ENCODE data around the gene FASLG.
"Not testable (repeated sequence)": the region's sequence is repeated elsewhere in the genome, so short reads cannot be mapped to it uniquely, and the experiment has no call there.

FASLG gene, protein sequence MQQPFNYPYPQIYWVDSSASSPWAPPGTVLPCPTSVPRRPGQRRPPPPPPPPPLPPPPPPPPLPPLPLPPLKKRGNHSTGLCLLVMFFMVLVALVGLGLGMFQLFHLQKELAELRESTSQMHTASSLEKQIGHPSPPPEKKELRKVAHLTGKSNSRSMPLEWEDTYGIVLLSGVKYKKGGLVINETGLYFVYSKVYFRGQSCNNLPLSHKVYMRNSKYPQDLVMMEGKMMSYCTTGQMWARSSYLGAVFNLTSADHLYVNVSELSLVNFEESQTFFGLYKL

DNA sequence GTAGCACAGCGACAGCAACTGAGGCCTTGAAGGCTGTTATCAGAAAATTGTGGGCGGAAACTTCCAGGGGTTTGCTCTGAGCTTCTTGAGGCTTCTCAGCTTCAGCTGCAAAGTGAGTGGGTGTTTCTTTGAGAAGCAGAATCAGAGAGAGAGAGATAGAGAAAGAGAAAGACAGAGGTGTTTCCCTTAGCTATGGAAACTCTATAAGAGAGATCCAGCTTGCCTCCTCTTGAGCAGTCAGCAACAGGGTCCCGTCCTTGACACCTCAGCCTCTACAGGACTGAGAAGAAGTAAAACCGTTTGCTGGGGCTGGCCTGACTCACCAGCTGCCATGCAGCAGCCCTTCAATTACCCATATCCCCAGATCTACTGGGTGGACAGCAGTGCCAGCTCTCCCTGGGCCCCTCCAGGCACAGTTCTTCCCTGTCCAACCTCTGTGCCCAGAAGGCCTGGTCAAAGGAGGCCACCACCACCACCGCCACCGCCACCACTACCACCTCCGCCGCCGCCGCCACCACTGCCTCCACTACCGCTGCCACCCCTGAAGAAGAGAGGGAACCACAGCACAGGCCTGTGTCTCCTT lies at the start of gene FASLG:
Gene FASLG (plus strand): TSS at position 233 of the 583 bp plus-strand sequence. CDS start 99 bp downstream, at position 332.
- DNase-seq (ENCODE audit: low spot score), result peak; percentile 64

DNA sequence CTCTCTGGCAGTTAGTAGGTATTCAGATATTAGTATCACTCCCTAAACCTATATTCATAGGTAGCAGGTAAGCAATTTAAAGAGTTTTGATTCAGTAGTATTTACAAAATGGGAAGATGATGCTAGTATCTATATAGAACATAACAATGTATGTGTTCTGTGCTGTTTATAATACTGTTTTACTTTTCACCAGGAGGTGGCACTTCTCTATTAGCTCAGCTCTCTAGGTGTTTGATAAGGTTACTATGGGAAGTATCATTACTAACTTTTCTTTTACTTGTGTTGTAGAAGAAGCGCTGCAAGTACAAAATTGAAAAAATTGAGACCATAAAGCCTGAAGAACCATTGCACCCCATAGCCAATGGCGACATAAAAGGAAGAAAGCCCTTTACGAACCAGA lies 49.4 kb upstream of the FASLG start:
- peak; percentile 54 for DNase-seq (ENCODE audit: low spot score)

DNA sequence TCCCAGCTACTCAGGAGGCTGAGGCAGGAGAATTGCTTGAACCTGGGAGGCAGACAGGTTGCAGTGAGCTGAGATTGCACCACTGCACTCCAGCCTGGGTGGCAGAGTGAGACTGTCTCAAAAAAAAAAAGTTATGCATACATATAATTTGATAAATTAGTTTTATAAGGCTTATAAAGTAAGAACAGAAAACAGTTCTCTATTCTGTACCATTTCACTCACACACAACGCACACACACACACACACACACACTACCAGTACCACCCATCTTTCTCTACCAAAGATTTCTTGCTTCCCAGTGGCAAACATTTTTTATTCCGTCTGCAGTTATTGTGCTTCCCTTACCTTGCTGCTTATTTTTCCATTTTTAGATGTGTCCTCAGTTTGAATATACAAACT lies 46.4 kb upstream of the FASLG start:
- DNase-seq (ENCODE audit: low spot score), result no peak

DNA sequence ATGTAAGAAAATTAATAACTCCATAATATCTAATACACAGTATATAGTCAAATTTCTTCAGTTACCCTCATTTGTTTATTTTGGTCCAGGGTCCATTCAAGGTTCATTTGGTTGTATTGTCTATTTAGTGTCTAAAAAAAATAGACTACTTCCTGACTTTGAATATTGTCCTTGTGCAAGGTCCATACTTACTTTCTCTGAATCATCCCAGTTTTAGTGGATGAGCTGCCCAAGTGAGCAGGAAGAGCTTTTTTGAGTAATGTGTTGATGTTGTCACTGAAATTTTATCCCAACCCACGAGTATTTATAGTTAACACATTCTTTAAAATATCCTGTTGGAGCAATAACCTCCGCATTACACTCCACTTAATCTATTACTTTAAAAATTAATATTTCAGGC lies 45.6 kb upstream of the FASLG start:
- no peak for DNase-seq (ENCODE audit: low spot score)

DNA sequence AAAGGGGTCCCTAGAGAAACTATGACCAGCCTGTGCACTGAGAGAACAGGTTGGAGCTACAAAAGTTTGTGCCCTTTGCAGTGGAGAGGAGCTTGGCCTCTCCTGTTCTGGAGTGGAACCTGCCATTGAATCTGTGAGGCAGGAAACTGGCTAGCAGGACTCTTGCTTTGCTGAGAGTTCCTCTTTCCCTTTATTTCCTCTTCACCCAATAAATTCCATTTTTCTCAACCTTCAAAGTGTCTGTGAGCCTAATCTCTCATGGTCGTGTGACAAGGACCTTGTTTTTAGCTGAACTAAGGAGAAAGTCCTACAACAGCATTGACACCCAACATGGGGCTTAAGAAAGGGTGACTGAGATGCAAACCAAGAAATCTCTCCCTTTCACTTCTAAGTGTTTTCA lies 42.7 kb upstream of the FASLG start:
- no peak for DNase-seq (ENCODE audit: low spot score)

DNA sequence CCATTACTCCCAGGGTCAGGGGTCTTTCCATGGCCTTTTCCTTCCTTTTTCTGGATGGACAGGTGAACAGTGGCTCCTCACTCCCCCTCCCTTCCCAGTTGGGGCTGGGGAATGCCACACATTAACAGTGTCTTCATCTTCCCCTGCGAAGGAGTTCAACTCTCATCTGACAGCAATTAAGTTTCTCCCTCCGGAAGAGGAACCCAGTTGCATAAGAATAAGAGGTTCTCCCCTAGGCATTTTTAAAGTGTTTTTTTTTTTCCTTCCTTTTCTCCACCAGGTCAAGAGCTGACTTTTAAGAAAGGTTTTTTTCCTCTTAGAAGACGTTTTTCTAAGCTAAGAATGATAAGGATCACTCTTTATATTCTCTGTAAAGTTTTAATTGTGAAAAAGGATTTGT lies 42.3 kb upstream of the FASLG start:
- no peak for DNase-seq (ENCODE audit: low spot score)

DNA sequence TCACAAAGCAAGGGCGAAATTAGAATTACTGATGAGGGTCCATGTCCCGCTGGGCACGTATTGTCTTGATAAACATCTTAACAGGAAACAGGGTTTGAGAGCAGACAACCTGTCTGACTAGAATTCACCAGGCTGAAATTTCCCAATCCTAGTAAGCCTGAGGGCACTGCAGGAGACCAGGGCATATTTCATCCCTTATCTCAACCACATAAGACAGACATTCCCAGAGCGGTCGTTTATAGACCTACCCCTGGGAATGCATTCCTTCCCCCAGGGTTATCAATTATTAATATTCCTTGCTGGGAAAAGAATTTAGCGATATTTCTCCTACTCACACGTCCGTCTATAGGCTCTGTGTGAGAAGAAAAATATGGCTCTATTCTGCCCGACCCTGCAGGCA lies 38.3 kb upstream of the FASLG start:
- DNase-seq (ENCODE audit: low spot score), result not testable (repeated sequence)

DNA sequence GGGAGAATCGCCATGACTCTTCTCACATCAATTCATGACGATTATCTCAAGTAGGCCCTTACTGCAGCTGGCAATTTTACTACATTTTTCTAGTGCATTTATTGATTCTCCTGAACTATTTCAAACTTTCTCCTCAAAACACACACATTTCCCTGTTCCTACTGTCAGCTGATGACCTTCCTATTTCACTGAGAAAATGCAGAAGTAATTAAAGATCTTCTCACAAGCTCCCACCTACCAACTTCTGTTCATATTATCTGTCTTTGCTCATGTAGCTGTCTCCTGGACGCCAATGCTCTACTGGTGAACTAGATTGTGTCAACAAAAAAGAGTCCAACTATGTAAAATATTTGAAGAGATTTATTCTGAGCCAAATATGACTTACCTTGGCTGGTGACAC lies 36.4 kb upstream of the FASLG start:
- DNase-seq (ENCODE audit: low spot score), result no peak

DNA sequence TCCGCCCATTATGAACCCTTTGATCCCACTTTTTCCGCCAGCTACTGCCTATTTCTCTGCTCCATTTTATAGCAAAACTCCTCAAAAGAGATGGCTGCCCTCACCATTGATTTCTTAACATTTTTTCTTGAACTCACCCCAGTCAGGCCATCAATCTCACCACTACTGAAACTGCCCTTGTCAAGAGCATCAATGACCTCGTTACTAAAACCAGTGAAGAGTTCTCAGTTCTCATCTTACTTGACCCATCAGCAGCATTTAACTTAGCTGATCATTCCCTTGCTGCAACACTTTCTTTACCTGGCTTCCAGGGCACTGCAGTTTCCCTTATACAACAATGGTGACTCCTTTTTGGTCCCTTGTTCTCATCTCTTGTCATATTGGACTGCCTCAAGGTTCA lies 35.2 kb upstream of the FASLG start:
- DNase-seq (ENCODE audit: low spot score), result no peak

DNA sequence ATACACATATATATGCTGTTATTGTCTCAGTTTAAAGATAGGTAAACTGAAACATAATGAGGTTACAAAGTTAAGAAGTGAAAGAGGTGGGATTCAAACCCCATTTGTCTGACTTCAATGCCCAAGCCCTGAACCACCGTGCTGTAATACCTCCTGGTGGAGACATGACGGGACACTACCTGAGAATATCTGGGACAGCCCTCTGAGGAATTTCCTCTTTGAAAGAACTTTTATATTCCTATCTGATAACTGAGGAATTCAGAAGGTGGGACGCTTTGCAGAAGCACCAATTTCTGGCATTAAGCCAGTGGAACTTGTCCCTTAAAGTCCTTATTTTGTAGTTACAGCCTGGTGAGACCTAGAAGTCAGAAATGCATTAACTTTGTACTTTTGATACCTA lies 32.1 kb upstream of the FASLG start:
- no peak for DNase-seq (ENCODE audit: low spot score)

DNA sequence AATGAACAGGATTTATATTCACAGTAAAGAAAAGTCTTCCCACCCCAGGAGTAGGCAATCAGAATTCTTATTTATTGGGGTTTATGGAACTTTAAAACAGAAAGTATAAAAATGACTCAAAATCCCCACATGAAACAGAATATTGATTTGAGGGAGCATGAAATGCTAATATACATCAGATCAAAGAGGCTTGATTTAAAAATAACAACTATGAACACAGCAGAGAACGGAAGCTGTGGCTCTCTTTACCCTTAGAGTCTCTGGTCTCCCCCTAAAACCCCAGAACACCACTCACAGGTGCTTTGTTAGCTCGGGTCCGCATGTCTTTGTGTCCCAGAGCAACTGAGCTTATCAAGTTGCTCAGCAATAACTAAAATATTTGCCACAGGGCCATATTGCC lies 31.2 kb upstream of the FASLG start:
- DNase-seq (ENCODE audit: low spot score), result peak; percentile 27

DNA sequence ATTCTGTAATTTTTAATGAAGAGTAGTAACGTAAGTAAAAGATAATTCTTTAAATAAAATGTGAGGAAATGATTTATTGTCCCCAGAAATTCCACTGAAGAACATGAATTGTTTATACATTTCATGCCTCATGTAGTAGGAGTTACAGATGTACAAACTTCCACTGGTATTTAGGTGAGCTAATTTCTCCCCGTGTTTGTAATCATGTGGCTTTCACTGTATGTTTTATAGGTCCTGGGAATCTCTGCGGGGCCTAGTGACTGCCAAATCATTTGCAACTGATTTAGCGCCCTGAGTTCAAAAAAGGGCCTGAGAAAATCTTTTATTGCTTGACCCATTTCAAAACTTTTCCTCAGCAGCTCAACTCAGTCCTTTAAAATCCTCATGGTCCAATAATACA lies 30.5 kb upstream of the FASLG start:
- DNase-seq (ENCODE audit: low spot score), result no peak

DNA sequence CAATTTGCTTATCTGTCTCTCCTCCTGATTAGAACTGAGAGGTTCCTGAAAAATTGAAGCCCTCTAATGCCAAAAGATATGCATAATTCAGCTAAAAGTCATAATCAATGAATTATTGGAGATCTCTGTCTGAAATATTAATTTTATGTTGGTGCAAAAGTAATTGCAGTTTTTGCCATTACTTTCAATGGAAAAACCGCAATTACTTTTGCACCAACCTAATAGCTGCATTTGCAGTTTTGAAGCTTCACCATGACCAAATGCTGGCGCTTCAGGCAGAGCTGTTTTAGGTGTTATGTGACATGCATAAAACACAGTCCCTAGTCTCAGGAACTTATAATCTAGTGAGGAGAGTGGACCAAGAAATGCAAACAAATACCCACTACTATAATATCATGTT lies 29.7 kb upstream of the FASLG start:
- no peak for DNase-seq (ENCODE audit: low spot score)

DNA sequence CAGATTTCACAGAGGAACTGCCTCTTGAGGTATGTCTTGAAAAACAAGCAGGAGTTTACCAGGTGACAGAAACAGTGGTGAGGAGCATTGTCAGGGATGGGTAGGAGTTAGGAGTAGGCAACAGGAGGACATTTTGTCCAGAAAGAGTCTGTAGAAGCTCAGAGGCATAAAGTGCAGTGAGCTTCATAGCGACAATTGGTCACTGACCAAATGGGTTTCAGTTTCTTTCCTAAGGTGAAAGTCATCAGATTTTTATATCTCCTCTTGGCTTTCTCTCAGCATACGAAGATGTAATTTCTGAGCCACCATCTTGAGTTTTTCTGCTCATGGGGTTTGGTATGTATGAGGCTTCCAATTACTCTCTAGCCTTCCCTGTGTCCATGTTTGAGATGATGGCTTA lies 29.3 kb upstream of the FASLG start:
- DNase-seq (ENCODE audit: low spot score), result no peak

DNA sequence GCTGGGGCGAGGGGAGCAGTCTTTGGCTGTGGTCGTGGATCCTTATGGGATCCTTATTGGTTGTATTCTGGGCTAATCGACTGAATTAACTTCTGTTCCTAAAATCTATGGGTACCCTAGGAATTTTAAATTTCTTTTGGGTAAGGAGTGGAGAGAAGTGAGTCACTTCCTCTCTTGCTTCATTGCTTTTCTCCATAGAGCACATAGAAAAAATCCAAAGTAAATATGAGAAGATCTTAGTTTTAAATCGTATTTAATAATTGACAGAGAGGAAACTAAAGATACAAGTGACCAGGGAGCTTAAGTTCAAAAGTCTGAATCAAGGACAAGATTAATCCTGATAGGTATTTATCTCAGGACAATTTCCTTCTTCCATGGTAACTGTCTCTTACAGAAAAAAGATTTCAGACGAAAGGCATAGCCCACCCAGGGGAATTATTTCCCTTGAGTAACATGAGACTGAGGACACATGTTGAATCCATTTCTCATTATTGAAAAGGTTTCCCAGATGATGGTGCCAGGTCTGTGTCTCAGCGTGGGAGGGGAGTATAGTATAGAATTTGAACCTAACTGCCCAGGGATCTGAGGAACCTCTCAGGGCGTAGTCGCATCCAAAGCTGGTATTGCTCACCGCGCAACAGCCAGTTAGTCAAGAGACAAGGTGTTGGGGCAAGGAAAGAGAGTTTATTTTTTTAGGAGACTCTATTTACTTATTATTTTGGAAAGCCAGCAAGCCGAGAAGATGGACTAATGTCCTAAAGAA lies 28.7 kb upstream of the FASLG start:
- no peak for DNase-seq (ENCODE audit: low spot score)

DNA sequence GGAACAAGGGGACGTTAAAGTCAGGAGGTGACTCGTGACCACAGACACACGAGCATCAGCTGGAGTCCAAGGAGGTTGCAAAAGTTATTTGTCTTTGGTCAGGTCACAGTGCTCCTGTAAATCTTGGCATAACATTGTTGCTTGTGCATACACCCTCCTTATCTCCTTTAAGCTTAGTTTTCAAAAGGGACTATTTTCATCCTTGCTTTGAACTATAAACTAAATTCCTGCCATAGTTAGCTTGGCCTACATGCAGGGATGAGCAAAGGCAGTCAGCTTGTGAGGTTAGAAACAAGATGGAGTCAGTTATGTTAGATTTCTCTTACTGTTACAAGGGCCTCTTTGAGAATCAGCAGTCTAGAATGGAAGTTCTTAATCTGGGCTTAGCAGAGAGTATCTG lies 28.0 kb upstream of the FASLG start:
- no peak for DNase-seq (ENCODE audit: low spot score)

DNA sequence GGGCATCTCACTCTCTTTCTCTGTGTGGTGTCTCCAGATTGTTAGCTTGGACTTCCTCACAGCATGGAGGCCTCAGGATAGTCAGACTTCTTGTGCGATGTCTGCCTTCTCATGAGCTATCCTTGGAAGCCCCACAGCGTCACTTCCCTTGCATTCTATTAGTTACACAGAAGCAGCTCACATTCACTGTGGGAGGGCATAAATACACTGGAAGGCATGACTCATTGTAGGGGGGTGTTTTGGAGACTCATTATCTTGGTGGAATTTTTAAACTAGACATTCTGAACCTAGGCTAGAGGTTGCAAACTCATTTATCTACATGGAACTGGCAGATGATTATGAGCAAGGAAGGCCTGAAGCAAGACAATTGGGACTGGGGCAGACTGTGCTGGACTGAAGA lies 21.4 kb upstream of the FASLG start:
- DNase-seq (ENCODE audit: low spot score), result peak; percentile 19

DNA sequence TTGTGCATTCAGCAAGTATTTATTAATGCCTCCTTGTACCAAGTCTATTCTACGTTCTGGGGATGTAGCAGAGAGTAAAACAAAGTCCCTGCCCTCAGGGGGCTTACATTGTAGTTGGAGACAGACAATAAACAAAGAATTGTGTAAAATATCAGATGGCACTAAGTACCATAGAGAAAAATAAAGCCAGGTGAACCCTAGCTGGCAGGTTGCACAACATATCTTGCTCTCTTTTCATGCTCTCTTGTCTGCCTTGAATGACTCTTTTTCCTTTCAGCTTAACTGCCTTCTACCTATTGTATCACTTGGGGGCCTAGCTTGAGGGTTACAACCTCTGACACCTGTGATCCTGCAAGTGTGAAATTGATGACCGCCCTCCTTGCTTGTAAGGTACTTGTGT lies 20.7 kb upstream of the FASLG start:
- no peak for DNase-seq (ENCODE audit: low spot score)

DNA sequence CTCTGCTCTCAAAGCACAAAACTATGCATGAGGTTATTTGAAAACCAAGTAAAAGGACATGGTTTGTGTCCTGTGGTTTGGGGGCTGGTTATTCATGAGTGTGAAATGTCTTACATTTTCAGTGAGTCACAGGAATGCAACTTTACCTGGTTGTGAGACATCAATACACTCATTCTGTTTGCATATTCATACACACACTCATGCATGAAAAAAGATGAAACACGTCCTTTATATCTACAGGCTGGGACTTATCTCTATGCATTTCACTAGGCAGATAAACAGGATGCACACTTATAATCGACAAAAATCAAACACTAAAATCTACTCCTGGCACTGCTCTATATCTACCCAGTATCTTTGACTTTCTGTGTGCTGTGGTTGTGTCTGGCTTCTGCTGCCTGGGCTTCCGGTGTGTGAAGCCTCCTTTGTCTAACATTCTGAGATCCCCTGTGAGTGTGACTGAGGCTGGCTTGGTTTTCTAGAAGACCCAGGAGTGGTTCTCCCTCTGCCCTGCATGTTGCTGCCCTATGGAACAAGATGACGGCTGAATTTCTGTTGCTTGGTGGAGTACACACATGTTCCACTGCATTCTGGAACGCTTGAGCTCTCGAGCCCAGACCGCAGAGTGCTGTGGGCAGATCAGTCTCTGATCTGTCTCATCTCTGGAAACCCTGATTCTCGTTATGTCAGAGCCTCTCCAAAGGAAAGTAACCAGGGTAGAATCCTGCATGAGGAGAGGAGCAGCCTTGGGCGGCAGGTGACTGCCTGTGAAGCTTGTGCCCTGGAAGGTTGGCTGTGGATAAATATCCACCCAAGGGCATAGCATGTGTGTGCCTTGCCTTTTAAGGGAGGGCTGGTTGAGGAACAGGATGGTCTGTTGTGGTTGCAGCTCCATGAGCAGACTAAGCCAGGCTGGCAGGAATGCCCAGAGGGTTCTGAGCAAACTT lies 19.7 kb upstream of the FASLG start:
- DNase-seq (ENCODE audit: low spot score), result peak; percentile 79

DNA sequence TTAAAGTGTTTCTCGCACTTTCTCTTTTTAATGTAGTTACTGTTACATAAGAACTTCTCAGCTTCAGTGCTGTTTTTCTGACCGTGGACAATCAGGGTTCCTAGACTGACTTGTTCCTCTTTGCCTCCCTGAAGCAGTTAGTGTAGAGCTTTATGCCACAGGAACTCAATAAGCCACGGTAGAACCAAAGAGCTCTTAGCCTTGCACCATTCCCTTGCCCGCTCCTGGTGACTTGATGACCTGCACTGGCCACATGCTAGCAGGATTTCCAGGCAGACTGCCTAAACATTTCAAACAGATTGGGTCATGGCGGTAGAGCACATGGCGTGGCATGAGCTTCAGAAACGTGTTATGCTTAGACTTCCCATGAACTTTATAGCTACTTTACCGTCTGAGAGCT lies 18.8 kb upstream of the FASLG start:
- no peak for DNase-seq (ENCODE audit: low spot score)

DNA sequence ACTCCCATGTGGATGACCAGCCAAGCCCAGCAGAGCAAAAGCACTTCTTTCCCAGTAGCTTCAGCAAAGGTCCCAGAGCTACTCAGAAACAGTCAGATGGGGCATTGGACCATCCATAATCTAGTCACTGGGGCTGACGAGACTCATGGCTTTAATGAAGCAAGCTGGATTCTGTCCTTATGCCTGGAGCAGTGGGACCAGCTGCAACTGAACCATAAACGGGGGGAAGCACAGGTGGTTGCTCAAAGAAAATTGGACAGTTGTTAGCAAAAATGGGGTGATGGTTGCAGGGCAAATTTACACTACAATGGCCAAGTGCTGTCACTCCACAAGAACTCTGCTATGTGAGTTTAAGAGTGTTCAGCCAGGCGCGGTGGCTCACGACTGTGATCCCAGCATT lies 17.4 kb upstream of the FASLG start:
- DNase-seq (ENCODE audit: low spot score), result no peak

DNA sequence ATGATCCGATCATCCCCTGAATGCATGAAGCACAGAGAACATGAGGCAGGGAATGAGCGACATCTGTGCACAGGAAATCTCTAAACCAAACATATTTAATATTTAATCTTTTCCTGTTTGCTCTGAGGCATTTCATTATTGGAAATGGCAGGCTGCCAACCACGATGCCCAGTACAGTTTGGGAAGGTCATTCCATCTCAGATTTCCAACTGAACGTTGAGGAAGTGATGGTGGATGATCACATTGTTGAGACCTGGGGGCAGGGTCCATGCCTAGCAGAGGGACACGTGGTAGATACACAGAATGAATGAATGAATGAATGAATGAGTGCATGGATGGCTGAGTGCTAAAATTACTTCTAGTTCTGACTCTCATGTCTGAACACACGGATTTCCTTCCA lies 15.9 kb upstream of the FASLG start:
- DNase-seq (ENCODE audit: low spot score), result no peak

Data from CD4-positive, alpha-beta T cell treated with Interleukin-15 for 4 hours (primary cell).